ENCODE data around the gene GPR61.

- TF ChIP-seq EZH2 (IDR thresholded peaks at IDR 0.05; ENCODE audit: low read length, unreplicated experiment) = no peak
- TF ChIP-seq CTCF (conservative IDR thresholded peaks at IDR 0.05; ENCODE audit: low read depth, low read length) = no peak
- TF ChIP-seq EZH2phosphoT487 (IDR thresholded peaks at IDR 0.05; ENCODE audit: borderline replicate concordance, low read length) = no peak
Measured at GRCh38 chr1:109589177-109589576, 49.5 kb downstream of the GPR61 start.

All from PC-3 (cell line).